ENCODE results near the gene TMEM132E.

DNA sequence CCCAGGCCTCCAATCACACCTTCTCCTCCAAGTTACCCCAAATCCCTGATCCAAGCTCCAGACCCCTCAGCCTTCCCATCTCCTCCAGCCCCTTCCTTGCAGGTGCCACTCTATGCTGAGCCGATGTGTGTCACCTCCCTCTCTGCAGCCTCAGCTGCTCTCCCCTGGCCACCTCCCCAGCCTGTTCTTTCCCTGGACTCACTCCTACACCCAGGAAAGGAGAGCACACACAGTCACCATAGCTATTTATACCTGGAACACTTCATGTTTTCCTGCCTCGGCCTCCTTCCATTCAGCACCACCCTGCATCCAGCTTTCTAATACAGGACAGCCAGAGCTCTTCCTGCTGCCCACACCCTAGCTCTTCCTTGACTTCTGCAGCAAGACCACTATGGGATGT lies 12.5 kb upstream of the TMEM132E start:
- TF ChIP-seq ARNT (IDR thresholded peaks at IDR 0.05) (no peak), SUZ12 (IDR thresholded peaks at IDR 0.05) (no peak), SP1 (IDR thresholded peaks at IDR 0.05) (no peak), LEF1 (IDR thresholded peaks at IDR 0.05; ENCODE audit: borderline replicate concordance) (no peak), NFRKB (IDR thresholded peaks at IDR 0.05) (no peak), BHLHE40 (IDR thresholded peaks at IDR 0.05; ENCODE audit: borderline replicate concordance) (no peak)
